ENCODE measurements around the gene TARS2. TPM values are rescaled to one million over a fixed set of nuclear protein-coding genes. Genes with fewer than 3 reads are reported as not detected.

The TARS2 gene
- total and polyA plus RNA-seq, 7 experiments from 2014 or later = 28.3 to 39.0 (median 30.6) TPM

GRCh38 chr1:150548632-150549495, 61.6 kb downstream of the TARS2 start, which contains the start of gene ADAMTSL4:
Gene ADAMTSL4, plus strand, starts transcription at chr1:150549408. Its CDS starts 2,881 bp downstream, at chr1:150552289.
- peaks cover 0 to 2% (median 0%) of the 10 kb centered on the region in 11 donors for H3K9me3 Mint-ChIP-seq
- Histone ChIP-seq H3K9me3 (ENCODE audit: control insufficient read depth in 2 of 3, low read length in 3 of 3) (no peaks in the 10 kb centered on the region), H3K36me3 (ENCODE audit: control insufficient read depth in 2 of 3, insufficient read depth in 3 of 3, low read length in 3 of 3) (no peaks in the 10 kb centered on the region), H3K4me1 (ENCODE audit: control insufficient read depth in 2 of 2, insufficient read depth in 2 of 2, low read length in 2 of 2) (peaks cover 0 to 5% of the 10 kb centered on the region in 2 donors), H3K27me3 (ENCODE audit: control insufficient read depth in 2 of 2, insufficient read depth in 2 of 2, low read length in 2 of 2) (no peaks in the 10 kb centered on the region), H3K4me3 (ENCODE audit: low read length) (peak within 1 kb of the TSS; percentile 35), H3K27ac (ENCODE audit: low read depth, low read length) (no peak within 1 kb of the TSS)
- H3K36me3 Mint-ChIP-seq = no peaks in the 10 kb centered on the region
- peak within 1 kb of the TSS in 4 of 9 donors; percentile 35 to 71 (median 38) for H3K27ac Mint-ChIP-seq
- H3K4me3 Mint-ChIP-seq = peak within 1 kb of the TSS; percentile 77 to 88 (median 83)
- peaks cover 23 to 29% (median 26%) of the 10 kb centered on the region in 5 donors for H3K27me3 Mint-ChIP-seq
- POLR2A ChIA-PET = interaction anchor here (0.7 to 1.0 kb wide), 4 partner anchors 10 to 81 kb away, joined by 3 to 4 read pairs (median 3); partner anchors contain the start of genes ENSA and FALEC
- intact Hi-C loops (cut with micrococcal nuclease) = no loop called here
- H3K4me1 Mint-ChIP-seq = peaks cover 6 to 38% (median 23%) of the 10 kb centered on the region in 7 donors
- ATAC-seq = peak; percentile 71
- CTCF ChIA-PET = interaction anchor here (1.3 kb wide), 1 partner anchor 12 kb away, joined by 5 read pairs; no protein-coding TSS in a partner anchor
- peak in 2 of 9 donors; percentile 37 to 65 for DNase-seq

GRCh38 chr1:150549496-150550221, 62.4 kb downstream of the TARS2 start:
- Histone ChIP-seq H3K27ac (ENCODE audit: low read depth, low read length) (no peak overlapping the region), H3K4me1 (ENCODE audit: control insufficient read depth in 2 of 2, insufficient read depth in 2 of 2, low read length in 2 of 2) (peaks cover 0 to 5% of the 10 kb centered on the region in 2 donors), H3K27me3 (ENCODE audit: control insufficient read depth in 2 of 2, insufficient read depth in 2 of 2, low read length in 2 of 2) (no peaks in the 10 kb centered on the region), H3K9me3 (ENCODE audit: control insufficient read depth in 2 of 3, low read length in 3 of 3) (no peaks in the 10 kb centered on the region), H3K36me3 (ENCODE audit: control insufficient read depth in 2 of 3, insufficient read depth in 3 of 3, low read length in 3 of 3) (no peaks in the 10 kb centered on the region), H3K4me3 (ENCODE audit: low read length) (no peak overlapping the region)
- ATAC-seq (no peak), DNase-seq (no peak)
- POLR2A ChIA-PET = interaction anchor here (0.6 to 2.6 kb wide), 4 partner anchors 9 to 27 kb away, joined by 3 to 14 read pairs (median 4); no protein-coding TSS in a partner anchor
- peaks cover 6 to 38% (median 23%) of the 10 kb centered on the region in 7 donors for H3K4me1 Mint-ChIP-seq
- no peaks in the 10 kb centered on the region for H3K36me3 Mint-ChIP-seq
- peak overlapping the region in 3 of 9 donors; percentile 34 to 71 (median 40) for H3K27ac Mint-ChIP-seq
- peaks cover 23 to 29% (median 26%) of the 10 kb centered on the region in 5 donors for H3K27me3 Mint-ChIP-seq
- CTCF ChIA-PET = no interaction called here
- intact Hi-C loops (cut with micrococcal nuclease) = no loop called here
- H3K9me3 Mint-ChIP-seq = peaks cover 0 to 2% (median 0%) of the 10 kb centered on the region in 11 donors
- peak overlapping the region; percentile 58 to 87 (median 78) for H3K4me3 Mint-ChIP-seq

- intact Hi-C loops (cut with micrococcal nuclease) = no loop called here
- H3K4me3 ChIP-seq (ENCODE audit: low read length) = no peak overlapping the region
- H3K27ac ChIP-seq (ENCODE audit: low read depth, low read length) = no peak overlapping the region
- no peak overlapping the region for H3K27ac Mint-ChIP-seq
- ChIA-PET POLR2A (interaction anchor here (0.6 to 2.6 kb wide), 4 partner anchors 10 to 70 kb away, joined by 3 to 14 read pairs (median 4); no protein-coding TSS in a partner anchor), CTCF (no interaction called here)
- H3K4me1 Mint-ChIP-seq = peaks cover 6 to 36% (median 23%) of the 10 kb centered on the region in 7 donors
- ATAC-seq (no peak), DNase-seq (no peak)
- no peaks in the 10 kb centered on the region for H3K27me3 ChIP-seq (ENCODE audit: control insufficient read depth in 2 of 2, insufficient read depth in 2 of 2, low read length in 2 of 2)
- peaks cover 0 to 5% of the 10 kb centered on the region in 2 donors for H3K4me1 ChIP-seq (ENCODE audit: control insufficient read depth in 2 of 2, insufficient read depth in 2 of 2, low read length in 2 of 2)
- H3K36me3 Mint-ChIP-seq = peaks cover 0 to 3% (median 0%) of the 10 kb centered on the region in 5 donors
- H3K27me3 Mint-ChIP-seq = peaks cover 21 to 28% (median 23%) of the 10 kb centered on the region in 5 donors
- H3K4me3 Mint-ChIP-seq = peak overlapping the region in 9 of 10 donors; percentile 23 to 84 (median 68)
- H3K36me3 ChIP-seq (ENCODE audit: control insufficient read depth in 2 of 3, insufficient read depth in 3 of 3, low read length in 3 of 3) = peaks cover 0 to under 1% (median 0%) of the 10 kb centered on the region in 3 experiments
- peaks cover 0 to 2% (median 0%) of the 10 kb centered on the region in 11 donors for H3K9me3 Mint-ChIP-seq
- no peaks in the 10 kb centered on the region for H3K9me3 ChIP-seq (ENCODE audit: control insufficient read depth in 2 of 3, low read length in 3 of 3)
Observed at GRCh38 chr1:150550222-150551050, 63.2 kb downstream of the TARS2 start.

GRCh38 chr1:150551051-150551783, 64.0 kb downstream of the TARS2 start:
- Histone ChIP-seq H3K27me3 (ENCODE audit: control insufficient read depth in 2 of 2, insufficient read depth in 2 of 2, low read length in 2 of 2) (no peaks in the 10 kb centered on the region), H3K9me3 (ENCODE audit: control insufficient read depth in 2 of 3, low read length in 3 of 3) (no peaks in the 10 kb centered on the region), H3K27ac (ENCODE audit: low read depth, low read length) (no peak overlapping the region), H3K4me1 (ENCODE audit: control insufficient read depth in 2 of 2, insufficient read depth in 2 of 2, low read length in 2 of 2) (peaks cover 0 to 5% of the 10 kb centered on the region in 2 donors), H3K4me3 (ENCODE audit: low read length) (no peak overlapping the region), H3K36me3 (ENCODE audit: control insufficient read depth in 2 of 3, insufficient read depth in 3 of 3, low read length in 3 of 3) (peaks cover 0 to 5% (median 0%) of the 10 kb centered on the region in 3 experiments)
- Mint-ChIP-seq H3K27ac (peak overlapping the region in 1 of 9 donors; percentile 25), H3K4me3 (peak overlapping the region in 9 of 10 donors; percentile 20 to 84 (median 29)), H3K9me3 (peaks cover 0 to 2% (median 0%) of the 10 kb centered on the region in 11 donors), H3K36me3 (peaks cover 0 to 5% (median 0%) of the 10 kb centered on the region in 5 donors), H3K4me1 (peaks cover 6 to 35% (median 23%) of the 10 kb centered on the region in 7 donors), H3K27me3 (peaks cover 15 to 21% (median 17%) of the 10 kb centered on the region in 5 donors)
- no peak for ATAC-seq
- CTCF ChIA-PET = interaction anchor here (0.7 to 0.8 kb wide), 2 partner anchors 9 to 11 kb away, joined by 3 to 4 read pairs; no protein-coding TSS in a partner anchor
- POLR2A ChIA-PET = interaction anchor here (0.6 to 2.6 kb wide), 5 partner anchors 9 to 76 kb away, joined by 3 to 14 read pairs (median 4); no protein-coding TSS in a partner anchor
- intact Hi-C loops (cut with micrococcal nuclease) = no loop called here
- no peak for DNase-seq

GRCh38 chr1:150551784-150552127, 64.5 kb downstream of the TARS2 start:
- peaks cover 0 to 2% (median 0%) of the 10 kb centered on the region in 11 donors for H3K9me3 Mint-ChIP-seq
- H3K4me3 ChIP-seq (ENCODE audit: low read length) = no peak overlapping the region
- POLR2A ChIA-PET = interaction anchor here (0.6 to 2.6 kb wide), 5 partner anchors 9 to 781 kb away, joined by 3 to 14 read pairs (median 4); no protein-coding TSS in a partner anchor
- H3K4me3 Mint-ChIP-seq = peak overlapping the region in 1 of 10 donors; percentile 20
- no peaks in the 10 kb centered on the region for H3K9me3 ChIP-seq (ENCODE audit: control insufficient read depth in 2 of 3, low read length in 3 of 3)
- no peak overlapping the region for H3K27ac Mint-ChIP-seq
- H3K27ac ChIP-seq (ENCODE audit: low read depth, low read length) = no peak overlapping the region
- peaks cover 9 to 17% (median 12%) of the 10 kb centered on the region in 5 donors for H3K27me3 Mint-ChIP-seq
- peaks cover 6 to 35% (median 23%) of the 10 kb centered on the region in 7 donors for H3K4me1 Mint-ChIP-seq
- H3K4me1 ChIP-seq (ENCODE audit: control insufficient read depth in 2 of 2, insufficient read depth in 2 of 2, low read length in 2 of 2) = peaks cover 0 to 5% of the 10 kb centered on the region in 2 donors
- H3K36me3 ChIP-seq (ENCODE audit: control insufficient read depth in 2 of 3, insufficient read depth in 3 of 3, low read length in 3 of 3) = peaks cover 0 to 5% (median 0%) of the 10 kb centered on the region in 3 experiments
- ATAC-seq (no peak), DNase-seq (no peak)
- CTCF ChIA-PET = interaction anchor here (0.7 to 0.8 kb wide), 2 partner anchors 8 to 10 kb away, joined by 3 to 4 read pairs; no protein-coding TSS in a partner anchor
- H3K36me3 Mint-ChIP-seq = peaks cover 0 to 6% (median 0%) of the 10 kb centered on the region in 5 donors
- intact Hi-C loops (cut with micrococcal nuclease) = no loop called here
- no peaks in the 10 kb centered on the region for H3K27me3 ChIP-seq (ENCODE audit: control insufficient read depth in 2 of 2, insufficient read depth in 2 of 2, low read length in 2 of 2)

Measured in naive thymus-derived CD4-positive, alpha-beta T cell (primary cell).